K562 (cell line): ENCODE data around the gene BLVRA. TPM values are rescaled to one million over a fixed set of nuclear protein-coding genes. Genes with fewer than 3 reads are reported as not detected.

Experiments used
- AFF1 ChIP-seq, 2 experiments: fragments of 450-650 bp; IDR thresholded peaks; 2 replicates each; pipeline ENCODE4 v1.6.1; 2018; ENCODE audit warnings: mild to moderate bottlenecking in 2 of 2, low read depth in 1 of 2; ENCODE audit not compliant: partially characterized antibody in 2 of 2
- BCOR ChIP-seq: fragments of 450-650 bp; IDR thresholded peaks from 2 replicates; pipeline ENCODE4 v1.6.1; 2016
- CREB3L1 ChIP-seq: fragments of 450-650 bp; IDR thresholded peaks from 2 replicates; pipeline ENCODE4 v1.6.1; 2014; ENCODE audit warnings: low read depth, mild to moderate bottlenecking, moderate library complexity, borderline replicate concordance
- CREM ChIP-seq: IDR thresholded peaks from 2 replicates; pipeline ENCODE4 v1.6.1; 2014; ENCODE audit warnings: antibody characterized with exemption, low read depth
- DPF2 ChIP-seq: fragments of 450-650 bp; IDR thresholded peaks from 2 replicates; pipeline ENCODE4 v1.6.1; 2016
- EGR1 ChIP-seq: fragments of 450-650 bp; conservative IDR thresholded peaks from 2 replicates; pipeline ENCODE4 v1.6.1; 2017; ENCODE audit warnings: mild to moderate bottlenecking
- FOXO4 ChIP-seq: fragments of 450-650 bp; formaldehyde crosslinking; IDR thresholded peaks from 2 replicates; pipeline ENCODE4 v1.4.0; 2020; ENCODE audit warnings: mild to moderate bottlenecking, moderate library complexity
- JUNB ChIP-seq: fragments of 450-650 bp; formaldehyde crosslinking; conservative IDR thresholded peaks from 2 replicates; pipeline ENCODE4 v1.4.0; 2020; ENCODE audit warnings: mild to moderate bottlenecking
- KDM1A ChIP-seq, 2 experiments: fragments of 450-650 bp; IDR thresholded peaks; 2 replicates each; pipeline ENCODE4 v1.6.1; 2016; ENCODE audit warnings: mild to moderate bottlenecking in 2 of 2
- NFE2 ChIP-seq: IDR thresholded peaks from 2 replicates; pipeline ENCODE4 v1.6.1; 2014; ENCODE audit warnings: antibody characterized with exemption, low read depth
- TEAD2 ChIP-seq: fragments of 450-650 bp; IDR thresholded peaks from 2 replicates; pipeline ENCODE4 v1.6.1; 2016; ENCODE audit warnings: missing genetic modification characterization, control low read depth, missing compliant biosample characterization
- ZNF224 ChIP-seq: sonication (generic); formaldehyde crosslinking; IDR thresholded peaks from 2 replicates; pipeline ENCODE4 v1.8.0; 2022; ENCODE audit warnings: mild to moderate bottlenecking, missing genetic modification reagents
- polyA plus RNA-seq, 8 experiments: library from polyadenylated mRNA; depleted of rRNA in 4 of 8; stranded (reverse) in 5 of 8; unstranded in 3 of 8; fragments of >200 nt; fragmentation: Nextera tagmentation in 2 of 8; fragmentation: Illumina TruSeq in 1 of 8; extraction: Ambion mirVana in 2 of 8; extraction: Trizol in 1 of 8; gene quantifications; 2 replicates each; pipeline versions ENCODE4 v1.2.1 to v1.2.3, GENCODE V29; 2011 to 2014; ENCODE audit warnings: inconsistent platforms in 1 of 8, missing spikeins in 1 of 8
- total RNA-seq, 7 experiments: library from RNA; depleted of rRNA in 6 of 7; stranded (reverse); fragments of >200 nt in 6 of 7; fragmentation: Illumina TruSeq in 2 of 7; extraction: Trizol in 2 of 7; gene quantifications; 2 replicates each; pipeline versions ENCODE4 v1.2.1 to v1.2.3, GENCODE V29; 2011 to 2021; ENCODE audit warnings: low replicate concordance in 1 of 7

Gene BLVRA
- total and polyA plus RNA-seq, 9 of the 15 experiments (the other 6 are each of a cell fraction or from before 2014, with no cell fraction given), result 48.5 to 147 (median 61.5) TPM

GRCh38 chr7:43768887-43769272 is 10.4 kb downstream of the BLVRA start (continued):
- TF ChIP-seq AFF1 (IDR thresholded peaks at IDR 0.05; ENCODE audit: low read depth in 1 of 2, partially characterized antibody in 2 of 2) (no peak), CREB3L1 (no peak), EGR1 (no peak), TEAD2 (peak; percentile 58; the same call in 1 of the 2 replicates), DPF2 (peak; percentile 68; the same call in 1 of the 2 replicates), ZNF224 (no peak), KDM1A (IDR thresholded peaks at IDR 0.05) (peak; percentile 35 to 61; a peak in 3 of 4 replicates), FOXO4 (no peak), CREM (peak; percentile 73), JUNB (peak; percentile 52; the same call in 1 of the 2 replicates), NFE2 (no peak), BCOR (peak; percentile 68)
